K562 (cell line): ENCODE data around the gene ERVH48-1. TPM values are rescaled to one million over a fixed set of nuclear protein-coding genes. Genes with fewer than 3 reads are reported as not detected.

Experiments used
- CHD1 ChIP-seq: fragments of 200-600 bp; sonication (generic); IDR thresholded peaks from one replicate; pipeline ENCODE4 v1.6.1; 2012; ENCODE audit warnings: mild to moderate bottlenecking, moderate library complexity, low read length, inconsistent platforms
- CUX1 ChIP-seq: fragments of 200-800 bp; sonication (Bioruptor generic); IDR thresholded peaks from 2 replicates; pipeline ENCODE4 v1.6.1; 2016; ENCODE audit warnings: missing genetic modification characterization, missing compliant biosample characterization
- E2F6 ChIP-seq, 2 experiments: IDR thresholded peaks; 2 replicates each; pipeline ENCODE4 v1.6.1; 2011; ENCODE audit warnings: borderline replicate concordance in 1 of 2, control low read depth in 1 of 2, low read depth in 1 of 2, low read length in 1 of 2, mild to moderate bottlenecking in 1 of 2, mixed read lengths in 1 of 2, moderate library complexity in 1 of 2; ENCODE audit not compliant: insufficient read depth in 1 of 2, insufficient read length in 1 of 2, poor library complexity in 1 of 2, severe bottlenecking in 1 of 2; ENCODE audit errors: extremely low read depth in 1 of 2
- EGR1 ChIP-seq: fragments of 450-650 bp; conservative IDR thresholded peaks from 2 replicates; pipeline ENCODE4 v1.6.1; 2017; ENCODE audit warnings: mild to moderate bottlenecking
- ELF4 ChIP-seq: fragments of 450-650 bp; formaldehyde crosslinking; IDR thresholded peaks from 2 replicates; pipeline ENCODE4 v1.4.0; 2022; ENCODE audit warnings: missing genetic modification characterization
- EWSR1 ChIP-seq: fragments of 450-650 bp; IDR thresholded peaks from 2 replicates; pipeline ENCODE4 v1.6.1; 2018; ENCODE audit warnings: borderline replicate concordance, mild to moderate bottlenecking, low read depth, moderate library complexity; ENCODE audit not compliant: partially characterized antibody
- HMGN3 ChIP-seq: IDR thresholded peaks from 2 replicates; pipeline ENCODE4 v1.6.1; 2011; ENCODE audit warnings: borderline replicate concordance, low read depth, mild to moderate bottlenecking, mixed read lengths, low read length; ENCODE audit not compliant: insufficient read length; ENCODE audit errors: extremely low read depth
- KLF16 ChIP-seq: IDR thresholded peaks from 2 replicates; pipeline ENCODE4 v1.6.1; 2016; ENCODE audit warnings: antibody characterized with exemption
- LARP7 ChIP-seq: fragments of 450-650 bp; IDR thresholded peaks from 2 replicates; pipeline ENCODE4 v1.6.1; 2016
- NFXL1 ChIP-seq: fragments of 450-650 bp; formaldehyde crosslinking; IDR thresholded peaks from 2 replicates; pipeline ENCODE4 v1.4.0; 2021; ENCODE audit warnings: mild to moderate bottlenecking
- NR2F6 ChIP-seq: fragments of 450-650 bp; formaldehyde crosslinking; IDR thresholded peaks from 2 replicates; pipeline ENCODE4 v1.4.0; 2020; ENCODE audit warnings: mild to moderate bottlenecking
- OTX1 ChIP-seq: fragments of 450-650 bp; formaldehyde crosslinking; IDR thresholded peaks from 2 replicates; pipeline ENCODE4 v1.4.0; 2022; ENCODE audit warnings: mild to moderate bottlenecking
- PHB2 ChIP-seq: fragments of 450-650 bp; IDR thresholded peaks from 2 replicates; pipeline ENCODE4 v1.6.1; 2017; ENCODE audit warnings: low read depth
- PHF21A ChIP-seq: fragments of 450-650 bp; IDR thresholded peaks from 2 replicates; pipeline ENCODE4 v1.6.1; 2017; ENCODE audit warnings: low read depth, borderline replicate concordance
- RBM17 ChIP-seq: fragments of 200-400 bp; formaldehyde crosslinking; IDR thresholded peaks from 2 replicates; pipeline ENCODE4 v1.6.1; 2017; ENCODE audit warnings: low read depth, mild to moderate bottlenecking, low read length, borderline replicate concordance
- SMAD4 ChIP-seq: fragments of 250-450 bp; sonication (Bioruptor Pico); conservative IDR thresholded peaks from 2 replicates; pipeline ENCODE4 v1.8.0; 2021; ENCODE audit warnings: inconsistent platforms, mild to moderate bottlenecking, moderate library complexity
- TCFL5 ChIP-seq: fragments of 250-450 bp; sonication (Bioruptor Pico); conservative IDR thresholded peaks from 2 replicates; pipeline ENCODE4 v1.6.1; 2021; ENCODE audit warnings: mild to moderate bottlenecking, moderate library complexity, matching md5 sums
- ZBTB26 ChIP-seq: fragments of 450-650 bp; formaldehyde crosslinking; IDR thresholded peaks from 2 replicates; pipeline ENCODE4 v1.4.0; 2022; ENCODE audit warnings: missing genetic modification characterization
- ZFP1 ChIP-seq: fragments of 450-650 bp; formaldehyde crosslinking; IDR thresholded peaks from 2 replicates; pipeline ENCODE4 v1.4.0; 2020; ENCODE audit warnings: mild to moderate bottlenecking, mixed read lengths
- ZNF217 ChIP-seq: sonication (generic); formaldehyde crosslinking; IDR thresholded peaks from 2 replicates; pipeline ENCODE4 v1.8.0; 2022; ENCODE audit warnings: mild to moderate bottlenecking, missing genetic modification reagents
- ZNF511 ChIP-seq: sonication (generic); formaldehyde crosslinking; IDR thresholded peaks from 2 replicates; pipeline ENCODE4 v1.8.0; 2022; ENCODE audit warnings: mild to moderate bottlenecking, missing genetic modification reagents
- polyA plus RNA-seq, 8 experiments: library from polyadenylated mRNA; depleted of rRNA in 4 of 8; stranded (reverse) in 5 of 8; unstranded in 3 of 8; fragments of >200 nt; fragmentation: Nextera tagmentation in 2 of 8; fragmentation: Illumina TruSeq in 1 of 8; extraction: Ambion mirVana in 2 of 8; extraction: Trizol in 1 of 8; gene quantifications; 2 replicates each; pipeline versions ENCODE4 v1.2.1 to v1.2.3, GENCODE V29; 2011 to 2014; ENCODE audit warnings: inconsistent platforms in 1 of 8, missing spikeins in 1 of 8
- total RNA-seq, 7 experiments: library from RNA; depleted of rRNA in 6 of 7; stranded (reverse); fragments of >200 nt in 6 of 7; fragmentation: Illumina TruSeq in 2 of 7; extraction: Trizol in 2 of 7; gene quantifications; 2 replicates each; pipeline versions ENCODE4 v1.2.1 to v1.2.3, GENCODE V29; 2011 to 2021; ENCODE audit warnings: low replicate concordance in 1 of 7

The ERVH48-1 gene
- total and polyA plus RNA-seq, 9 of the 15 experiments (the other 6 are each of a cell fraction or from before 2014, with no cell fraction given) = 0.08 to 0.49 (median 0.16) TPM; not detected in 3

- TF ChIP-seq EWSR1 (no peak), TCFL5 (no peak), E2F6 (IDR thresholded peaks at IDR 0.05; ENCODE audit: borderline replicate concordance in 1 of 2, extremely low read depth in 1 of 2, insufficient read depth in 1 of 2, insufficient read length in 1 of 2, low read depth in 1 of 2, low read length in 1 of 2, poor library complexity in 1 of 2, severe bottlenecking in 1 of 2) (peak; percentile 74 to 94), RBM17 (no peak), KLF16 (no peak), PHB2 (no peak), ZFP1 (CRISPR knock-in tag) (peak; percentile 16; the same call in 1 of the 2 replicates), ZNF217 (CRISPR knock-in tag) (no peak), EGR1 (no peak), HMGN3 (peak; percentile 75), ELF4 (CRISPR knock-in tag) (no peak), CUX1 (no peak), LARP7 (no peak), OTX1 (CRISPR knock-in tag) (no peak), ZNF511 (peak; percentile 87; the same call in 1 of the 2 replicates), NFXL1 (CRISPR knock-in tag) (no peak), SMAD4 (peak; percentile 88), ZBTB26 (no peak), NR2F6 (CRISPR knock-in tag) (peak; percentile 71; the same call in 1 of the 2 replicates), PHF21A (no peak), CHD1 (no peak)
Observed at GRCh38 chr21:42878993-42879787, 46.2 kb downstream of the ERVH48-1 start, which contains the start of gene WDR4 (continued).
